AG10803 (cell line): ENCODE results near the gene GJC1.

ENCODE experiments used
- DNase-seq: peaks from one replicate; pipeline ENCODE4 v3.0.0; 2010; ENCODE audit warnings: low read depth
- H3K4me3 ChIP-seq: 2 replicates; pipeline ENCODE4 v1.5.1; 2011; ENCODE audit warnings: mild to moderate bottlenecking, low read length, control low read depth
- TF ChIP-seq, protein P1 (sequence below): conservative IDR thresholded peaks from 2 replicates; pipeline ENCODE4 v1.5.1; 2011; ENCODE audit warnings: mild to moderate bottlenecking, low read length, control low read depth, inconsistent platforms

GJC1 gene

DNA sequence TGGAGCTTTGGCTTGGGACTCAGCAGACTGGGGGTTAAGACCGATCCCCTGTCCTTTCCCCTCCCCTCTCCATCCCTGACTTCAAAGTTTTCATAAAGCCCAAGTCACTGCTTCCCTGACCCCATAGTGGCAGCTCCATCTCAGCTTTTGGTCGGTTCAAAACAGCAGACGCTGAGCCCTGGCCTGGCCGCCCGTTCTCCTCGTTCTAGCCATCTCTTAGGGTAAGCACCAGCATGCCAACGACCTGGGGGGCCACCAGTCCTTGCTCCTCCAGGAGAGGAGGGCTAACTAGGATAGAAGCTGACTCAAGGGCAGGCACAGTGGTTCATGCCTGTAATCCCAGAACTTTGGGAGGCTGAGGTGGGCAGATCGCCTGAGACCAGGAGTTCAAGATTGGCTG is 16.1 kb upstream of the GJC1 start:
- no peak overlapping the region for H3K4me3 ChIP-seq
- TF ChIP-seq, protein P1, sequence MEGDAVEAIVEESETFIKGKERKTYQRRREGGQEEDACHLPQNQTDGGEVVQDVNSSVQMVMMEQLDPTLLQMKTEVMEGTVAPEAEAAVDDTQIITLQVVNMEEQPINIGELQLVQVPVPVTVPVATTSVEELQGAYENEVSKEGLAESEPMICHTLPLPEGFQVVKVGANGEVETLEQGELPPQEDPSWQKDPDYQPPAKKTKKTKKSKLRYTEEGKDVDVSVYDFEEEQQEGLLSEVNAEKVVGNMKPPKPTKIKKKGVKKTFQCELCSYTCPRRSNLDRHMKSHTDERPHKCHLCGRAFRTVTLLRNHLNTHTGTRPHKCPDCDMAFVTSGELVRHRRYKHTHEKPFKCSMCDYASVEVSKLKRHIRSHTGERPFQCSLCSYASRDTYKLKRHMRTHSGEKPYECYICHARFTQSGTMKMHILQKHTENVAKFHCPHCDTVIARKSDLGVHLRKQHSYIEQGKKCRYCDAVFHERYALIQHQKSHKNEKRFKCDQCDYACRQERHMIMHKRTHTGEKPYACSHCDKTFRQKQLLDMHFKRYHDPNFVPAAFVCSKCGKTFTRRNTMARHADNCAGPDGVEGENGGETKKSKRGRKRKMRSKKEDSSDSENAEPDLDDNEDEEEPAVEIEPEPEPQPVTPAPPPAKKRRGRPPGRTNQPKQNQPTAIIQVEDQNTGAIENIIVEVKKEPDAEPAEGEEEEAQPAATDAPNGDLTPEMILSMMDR = no peak
- no peak for DNase-seq

DNA sequence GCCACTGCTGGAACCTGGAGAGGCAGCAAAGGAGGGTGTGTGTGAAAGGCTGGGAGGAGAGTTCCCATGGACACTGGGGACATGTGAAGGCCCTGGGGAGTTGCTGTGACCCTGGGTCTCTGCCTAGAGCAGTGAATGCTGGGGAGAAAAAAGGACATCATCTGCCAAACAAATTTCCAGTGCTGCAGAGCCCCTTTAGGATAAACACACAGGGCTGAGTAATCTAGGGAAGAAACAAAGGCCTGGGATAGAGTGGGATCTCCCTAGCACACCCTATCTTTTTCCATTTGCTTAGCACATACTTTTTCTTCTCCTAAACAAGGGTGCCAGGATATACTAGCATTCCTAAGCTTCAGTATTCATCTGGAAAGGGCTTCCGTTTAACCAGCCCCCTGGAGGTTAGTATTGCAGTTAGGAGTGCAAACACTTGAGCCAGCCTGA is 14.3 kb upstream of the GJC1 start:
- DNase-seq = no peak
- TF ChIP-seq, protein P1 = peak; percentile 22
- H3K4me3 ChIP-seq = no peak overlapping the region

DNA sequence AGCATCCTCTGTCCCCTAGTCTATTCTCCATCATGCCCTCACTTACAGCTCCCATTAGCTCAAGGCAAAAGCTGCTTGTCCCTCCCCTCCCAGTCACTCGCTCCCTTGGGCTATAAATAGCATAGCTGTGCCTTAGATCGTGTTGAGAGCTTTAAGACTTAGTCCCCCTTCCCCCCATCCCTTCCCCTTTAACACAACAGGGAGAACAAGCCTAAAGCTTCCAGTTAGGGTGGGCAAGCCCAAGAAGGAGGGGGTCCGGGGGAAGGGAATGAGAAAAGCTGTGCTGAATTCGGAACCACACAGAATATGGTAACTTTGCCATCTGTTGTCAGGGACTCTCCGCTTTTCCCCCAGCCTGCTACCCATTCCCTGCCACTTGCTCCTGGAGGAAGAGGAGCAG is 12.7 kb upstream of the GJC1 start:
- TF ChIP-seq, protein P1 = no peak
- no peak for DNase-seq
- no peak overlapping the region for H3K4me3 ChIP-seq

DNA sequence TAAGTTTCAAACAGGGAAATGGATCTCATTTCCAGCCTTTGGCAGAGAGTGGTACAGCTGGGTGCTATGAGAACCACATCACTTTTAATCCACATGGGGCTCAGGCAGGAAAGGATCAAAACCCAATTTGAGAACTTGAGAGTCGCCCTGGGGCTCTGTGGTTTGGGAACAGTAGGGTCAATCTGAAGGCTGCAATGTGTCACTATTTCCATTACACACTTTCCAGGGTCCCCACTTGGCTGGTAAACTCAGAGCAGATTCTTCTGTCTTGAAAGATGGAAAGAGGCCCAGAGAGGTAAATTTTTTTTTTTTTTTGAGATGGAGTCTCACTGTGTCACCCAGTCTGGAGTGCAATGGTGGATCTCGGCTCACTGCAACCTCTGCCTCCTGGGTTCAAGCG is 10.8 kb upstream of the GJC1 start:
- no peak overlapping the region for H3K4me3 ChIP-seq
- no peak for DNase-seq
- TF ChIP-seq, protein P1 = no peak

GRCh38 chr17:44840274-44840673 is 10.2 kb upstream of the GJC1 start:
- no peak for DNase-seq

DNA sequence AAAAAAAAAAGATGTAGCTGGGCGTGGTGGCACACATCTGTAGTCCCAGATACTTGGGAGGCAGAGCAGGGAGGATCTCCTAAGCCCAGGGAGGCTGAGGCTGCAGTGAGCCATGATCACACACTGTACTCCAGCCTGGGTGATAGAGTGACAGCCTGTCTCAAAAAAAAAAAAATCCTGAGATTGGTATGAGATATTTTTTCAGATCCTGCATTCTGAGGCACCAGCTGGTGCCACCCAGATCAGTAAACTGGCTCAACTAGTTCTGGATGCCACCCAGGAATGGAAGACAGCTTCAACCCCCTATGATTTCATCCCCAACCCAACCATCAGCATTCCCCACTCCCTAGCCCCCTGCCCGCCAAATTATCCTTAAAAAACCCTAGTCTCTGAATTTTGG is 7.1 kb upstream of the GJC1 start:
- DNase-seq = no peak
- TF ChIP-seq, protein P1 = no peak
- no peak overlapping the region for H3K4me3 ChIP-seq

More at GRCh38 chr17:44840274-44840673, 10.2 kb upstream of the GJC1 start:
- no peak overlapping the region for H3K4me3 ChIP-seq
- TF ChIP-seq, protein P1 = no peak

DNA sequence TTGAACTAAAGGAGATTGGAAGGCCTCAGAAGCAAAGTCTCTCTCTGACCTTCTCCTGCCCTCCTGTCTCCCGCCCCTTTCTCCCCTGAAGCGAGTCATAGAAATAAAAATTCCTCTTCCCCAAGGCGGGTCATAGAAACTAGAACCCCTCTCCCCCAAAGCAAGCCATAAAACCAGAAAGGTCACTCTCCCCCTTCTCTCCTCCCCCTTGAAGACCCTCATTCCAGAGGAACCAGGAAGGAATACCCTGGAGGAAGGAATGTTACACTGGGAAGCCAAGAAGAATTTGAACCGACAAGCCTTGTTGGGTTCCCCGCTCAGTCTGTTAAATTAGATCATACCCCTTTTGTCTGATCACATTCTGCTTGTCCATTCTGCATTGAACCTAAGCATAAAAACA is 2.7 kb upstream of the GJC1 start:
- TF ChIP-seq, protein P1 = no peak; the same call in 1 of the 2 replicates
- H3K4me3 ChIP-seq = no peak overlapping the region
- DNase-seq = no peak
